ENCODE measurements around the gene KMO. TPM values are rescaled to one million over a fixed set of nuclear protein-coding genes. Genes with fewer than 3 reads are reported as not detected.

Gene KMO
- total and polyA plus RNA-seq, 12 donors = 0.41 to 3.6 (median 1.6) TPM

DNA sequence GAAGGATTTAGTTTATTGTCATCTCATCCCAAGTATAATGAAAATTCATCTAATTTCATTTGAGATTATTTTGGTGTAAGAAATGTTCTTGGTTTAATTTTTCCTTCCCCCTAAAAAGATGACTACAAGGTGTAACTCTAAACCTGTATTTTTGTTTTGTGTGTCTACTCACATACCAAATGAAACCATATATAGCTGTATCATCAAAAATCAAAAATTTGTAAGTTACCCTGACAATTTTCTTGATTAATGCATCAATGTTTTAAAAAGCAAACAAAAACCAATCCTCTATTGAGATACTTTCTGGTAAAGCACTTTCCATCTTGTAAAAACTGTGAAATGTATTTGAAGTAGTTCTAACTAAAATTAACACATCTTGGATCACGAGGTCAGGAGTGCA is 43.4 kb upstream of the KMO start:
- intact Hi-C loops (cut with DNase I) = no loop called here
- DNase-seq = no peak
- Histone ChIP-seq H3K9me3 (replicated peaks in 1 of 3) (no peaks in the 10 kb centered on the region), H3K4me1 (replicated peaks in 1 of 2) (no peaks in the 10 kb centered on the region), H3K36me3 (replicated peaks in 1 of 2) (no peaks in the 10 kb centered on the region), H3K4me3 (no peak overlapping the region), H3K27me3 (no peaks in the 10 kb centered on the region), H3K27ac (no peak overlapping the region)
- WGBS, 4 donors = 86 to 97% (median 93%) methylated on average over 1 of the region's 1 CpG
- no peak for TF ChIP-seq POLR2A (IDR thresholded peaks at IDR 0.05)
- TF ChIP-seq, protein P1, sequence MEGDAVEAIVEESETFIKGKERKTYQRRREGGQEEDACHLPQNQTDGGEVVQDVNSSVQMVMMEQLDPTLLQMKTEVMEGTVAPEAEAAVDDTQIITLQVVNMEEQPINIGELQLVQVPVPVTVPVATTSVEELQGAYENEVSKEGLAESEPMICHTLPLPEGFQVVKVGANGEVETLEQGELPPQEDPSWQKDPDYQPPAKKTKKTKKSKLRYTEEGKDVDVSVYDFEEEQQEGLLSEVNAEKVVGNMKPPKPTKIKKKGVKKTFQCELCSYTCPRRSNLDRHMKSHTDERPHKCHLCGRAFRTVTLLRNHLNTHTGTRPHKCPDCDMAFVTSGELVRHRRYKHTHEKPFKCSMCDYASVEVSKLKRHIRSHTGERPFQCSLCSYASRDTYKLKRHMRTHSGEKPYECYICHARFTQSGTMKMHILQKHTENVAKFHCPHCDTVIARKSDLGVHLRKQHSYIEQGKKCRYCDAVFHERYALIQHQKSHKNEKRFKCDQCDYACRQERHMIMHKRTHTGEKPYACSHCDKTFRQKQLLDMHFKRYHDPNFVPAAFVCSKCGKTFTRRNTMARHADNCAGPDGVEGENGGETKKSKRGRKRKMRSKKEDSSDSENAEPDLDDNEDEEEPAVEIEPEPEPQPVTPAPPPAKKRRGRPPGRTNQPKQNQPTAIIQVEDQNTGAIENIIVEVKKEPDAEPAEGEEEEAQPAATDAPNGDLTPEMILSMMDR (IDR thresholded peaks at IDR 0.05) = no peak

GRCh38 chr1:241495741-241496140 is 36.4 kb upstream of the KMO start:
- Histone ChIP-seq H3K27me3 (no peaks in the 10 kb centered on the region), H3K27ac (no peak overlapping the region), H3K4me3 (no peak overlapping the region), H3K36me3 (replicated peaks in 1 of 2) (peaks cover 0 to 36% of the 10 kb centered on the region in 2 donors), H3K9me3 (replicated peaks in 1 of 3) (no peaks in the 10 kb centered on the region), H3K4me1 (replicated peaks in 1 of 2) (no peaks in the 10 kb centered on the region)
- 89 to 96% (median 95%) methylated on average over 5 of the region's 5 CpGs for WGBS, 4 donors
- no peak for TF ChIP-seq POLR2A (IDR thresholded peaks at IDR 0.05)
- TF ChIP-seq, protein P1 (IDR thresholded peaks at IDR 0.05) = no peak
- intact Hi-C loops (cut with DNase I) = loop anchor here in 1 of 2 donors (10.0 kb wide), 2 partner anchors 531 to 761 kb away; no protein-coding TSS in a partner anchor
- no peak for DNase-seq

DNA sequence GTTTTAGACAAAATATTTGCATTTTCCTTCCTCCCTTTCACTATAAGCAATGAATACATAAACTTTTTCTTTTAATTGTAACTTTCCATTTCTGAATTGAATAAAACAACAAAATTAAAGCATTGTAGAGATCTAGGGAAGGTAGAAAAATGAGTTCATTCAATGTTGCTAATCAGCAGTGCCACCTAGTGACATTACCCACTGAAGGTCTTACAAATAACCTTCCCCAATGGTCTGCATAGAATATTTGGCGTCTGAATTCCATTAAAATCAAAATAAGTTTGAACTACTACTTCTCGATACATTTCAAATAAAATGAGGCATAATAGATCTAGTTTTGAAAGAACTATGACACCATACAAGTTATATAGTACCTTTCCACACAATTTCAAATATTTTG is 32.3 kb upstream of the KMO start:
- intact Hi-C loops (cut with DNase I) = loop anchor here in 1 of 2 donors (10.0 kb wide), 2 partner anchors 535 to 765 kb away; no protein-coding TSS in a partner anchor
- Histone ChIP-seq H3K4me3 (no peak overlapping the region), H3K27me3 (no peaks in the 10 kb centered on the region), H3K36me3 (replicated peaks in 1 of 2) (peaks cover 0 to 64% of the 10 kb centered on the region in 2 donors), H3K9me3 (replicated peaks in 1 of 3) (no peaks in the 10 kb centered on the region), H3K27ac (no peak overlapping the region), H3K4me1 (replicated peaks in 1 of 2) (no peaks in the 10 kb centered on the region)
- DNase-seq = peak in 4 of 7 donors; percentile 16 to 37 (median 22)
- WGBS, 4 donors = 57 to 78% (median 64%) methylated on average over 2 of the region's 2 CpGs
- TF ChIP-seq, protein P1 (IDR thresholded peaks at IDR 0.05) = peak; percentile 16 to 55 (median 42)
- no peak for TF ChIP-seq POLR2A (IDR thresholded peaks at IDR 0.05)

- no peaks in the 10 kb centered on the region for H3K9me3 ChIP-seq (replicated peaks in 1 of 3)
- intact Hi-C loops (cut with DNase I) = no loop called here
- no peaks in the 10 kb centered on the region for H3K27me3 ChIP-seq
- 95 to 98% (median 96%) methylated on average over 6 of the region's 6 CpGs for WGBS, 4 donors
- no peak overlapping the region for H3K27ac ChIP-seq
- H3K36me3 ChIP-seq (replicated peaks in 1 of 2) = peaks cover 0 to 73% of the 10 kb centered on the region in 2 donors
- TF ChIP-seq, protein P1 (IDR thresholded peaks at IDR 0.05) = no peak
- no peak for TF ChIP-seq POLR2A (IDR thresholded peaks at IDR 0.05)
- H3K4me1 ChIP-seq (replicated peaks in 1 of 2) = no peaks in the 10 kb centered on the region
- no peak overlapping the region for H3K4me3 ChIP-seq
- DNase-seq = no peak
These were observed 28.7 kb upstream of the KMO start for GRCh38 chr1:241503444-241503843.

All from adrenal gland (tissue), 12 donors.